IMR-90 (cell line): Measurements from ENCODE around the gene FHL2. TPM values are rescaled to one million over a fixed set of nuclear protein-coding genes. Genes with fewer than 3 reads are reported as not detected.

Experiments used
- ATAC-seq: fragments of 200-7000 bp; cut with Tn5 transposase; 2 replicates; pipeline ENCODE4 v1.9.1; 2020; ENCODE audit warnings: low read depth, mild to moderate bottlenecking, moderate library complexity
- BruUV-seq: library from RNA; stranded (reverse); fragments of 400-500 nt; replicated peaks from 2 replicates; lab custom pipeline; 2021; lab: Mats Ljungman, UMichigan
- CTCF ChIA-PET: fragments of 300-600 bp; formaldehyde crosslinking; extraction: SDS; loops from one replicate; lab custom pipeline; 2021; ENCODE audit warnings: antibody characterized with exemption; lab: Yijun Ruan, JAX
- POLR2A ChIA-PET: fragments of 300-600 bp; sonication (Branson Sonifier 250); formaldehyde crosslinking; loops from one replicate; lab custom pipeline; 2022; ENCODE audit warnings: antibody characterized with exemption; ENCODE audit not compliant: unreplicated experiment; lab: Charles Lee
- DNase-seq: peaks from one replicate; pipeline ENCODE4 v3.0.0; 2013
- H2AFZ ChIP-seq: replicated peaks from 2 replicates; pipeline ENCODE3; 2013; ENCODE audit warnings: low read length, mild to moderate bottlenecking; ENCODE audit not compliant: poor library complexity
- H2AK5ac ChIP-seq: 2 replicates; pipeline ENCODE4 v1.6.1; 2013; ENCODE audit warnings: low read depth, low read length, inconsistent platforms
- H2AK9ac ChIP-seq: replicated peaks from 2 replicates; pipeline ENCODE3; 2013; ENCODE audit warnings: mild to moderate bottlenecking, low read depth, low read length, moderate library complexity; ENCODE audit not compliant: poor library complexity
- H2BK120ac ChIP-seq: 2 replicates; pipeline ENCODE4 v1.6.1; 2013; ENCODE audit warnings: low read depth, low read length, inconsistent platforms
- H2BK15ac ChIP-seq: 3 replicates; pipeline ENCODE4 v1.6.1; 2013; ENCODE audit warnings: low read depth, low read length, inconsistent platforms
- H2BK20ac ChIP-seq: 2 replicates; pipeline ENCODE4 v1.6.1; 2013; ENCODE audit warnings: low read depth, mild to moderate bottlenecking, inconsistent platforms, low read length, moderate library complexity
- H2BK5ac ChIP-seq: 2 replicates; pipeline ENCODE4 v1.6.1; 2013; ENCODE audit warnings: mild to moderate bottlenecking, low read depth, low read length, inconsistent platforms; ENCODE audit not compliant: poor library complexity, severe bottlenecking
- H3K14ac ChIP-seq: replicated peaks from 2 replicates; pipeline ENCODE4 v1.6.1; 2013; ENCODE audit warnings: low read depth, low read length, inconsistent platforms
- H3K18ac ChIP-seq: 2 replicates; pipeline ENCODE4 v1.6.1; 2013; ENCODE audit warnings: low read depth, low read length, control low read depth
- H3K23ac ChIP-seq: 2 replicates; pipeline ENCODE4 v1.6.1; 2013; ENCODE audit warnings: low read depth, low read length, inconsistent platforms
- H3K27ac ChIP-seq: 2 replicates; pipeline ENCODE4 v1.5.1; 2013; ENCODE audit warnings: mild to moderate bottlenecking, control low read depth, low read length; ENCODE audit not compliant: insufficient read depth
- H3K27me3 ChIP-seq: 2 replicates; pipeline ENCODE4 v1.6.1; 2013; ENCODE audit warnings: low read length; ENCODE audit not compliant: control insufficient read depth, insufficient read depth
- H3K36me3 ChIP-seq: 2 replicates; pipeline ENCODE4 v1.6.1; 2013; ENCODE audit warnings: low read length, mixed read lengths; ENCODE audit not compliant: control insufficient read depth, insufficient read depth
- H3K4ac ChIP-seq: 2 replicates; pipeline ENCODE4 v1.6.1; 2013; ENCODE audit warnings: low read depth, low read length, inconsistent platforms
- H3K4me1 ChIP-seq: 2 replicates; pipeline ENCODE4 v1.6.1; 2013; ENCODE audit warnings: low read length, mixed read lengths; ENCODE audit not compliant: control insufficient read depth, insufficient read depth
- H3K4me2 ChIP-seq: 2 replicates; pipeline ENCODE4 v1.6.1; 2013; ENCODE audit warnings: low read depth, mild to moderate bottlenecking, control low read depth, low read length, moderate library complexity
- H3K4me3 ChIP-seq: 2 replicates; pipeline ENCODE4 v1.5.1; 2013; ENCODE audit warnings: low read depth, mild to moderate bottlenecking, control low read depth, low read length, moderate library complexity; ENCODE audit not compliant: insufficient read depth
- H3K56ac ChIP-seq: 2 replicates; pipeline ENCODE4 v1.6.1; 2013; ENCODE audit warnings: low read length, inconsistent platforms; ENCODE audit not compliant: insufficient read depth; ENCODE audit errors: extremely low read depth
- H3K79me1 ChIP-seq, 2 experiments: 2 replicates each; pipeline ENCODE4 v1.6.1; 2013; ENCODE audit warnings: low read length in 2 of 2, inconsistent platforms in 1 of 2, low read depth in 1 of 2
- H3K9ac ChIP-seq: 2 replicates; pipeline ENCODE4 v1.6.1; 2013; ENCODE audit warnings: low read depth, low read length, control low read depth
- H3K9me1 ChIP-seq: 2 replicates; pipeline ENCODE4 v1.6.1; 2013; ENCODE audit warnings: low read length, inconsistent platforms; ENCODE audit not compliant: insufficient read depth
- H3K9me3 ChIP-seq: 2 replicates; pipeline ENCODE4 v1.6.1; 2013; ENCODE audit warnings: low read length; ENCODE audit not compliant: control insufficient read depth, insufficient read depth
- H4K20me1 ChIP-seq: 2 replicates; pipeline ENCODE4 v1.6.1; 2013; ENCODE audit warnings: low read length, inconsistent platforms; ENCODE audit not compliant: insufficient read depth
- H4K5ac ChIP-seq: 2 replicates; pipeline ENCODE4 v1.6.1; 2013; ENCODE audit warnings: mild to moderate bottlenecking, low read depth, low read length, control low read depth
- H4K8ac ChIP-seq, 2 experiments: 2 replicates each; pipeline ENCODE4 v1.6.1; 2013; ENCODE audit warnings: low read depth in 2 of 2, low read length in 2 of 2, control low read depth in 1 of 2, inconsistent platforms in 1 of 2
- H4K91ac ChIP-seq: 2 replicates; pipeline ENCODE4 v1.6.1; 2013; ENCODE audit warnings: low read depth, low read length, inconsistent platforms; ENCODE audit not compliant: insufficient read depth
- CEBPB ChIP-seq: IDR thresholded peaks from 2 replicates; pipeline ENCODE4 v1.6.1; 2012; ENCODE audit warnings: low read depth, low read length, improper control_type of control experiment
- MAFK ChIP-seq: IDR thresholded peaks from 2 replicates; pipeline ENCODE4 v1.6.1; 2012; ENCODE audit warnings: low read depth, low read length, improper control_type of control experiment
- POLR2A ChIP-seq: IDR thresholded peaks from 2 replicates; pipeline ENCODE4 v1.6.1; 2012; ENCODE audit warnings: mild to moderate bottlenecking, low read depth, low read length
- RCOR1 ChIP-seq: IDR thresholded peaks from 2 replicates; pipeline ENCODE4 v1.6.1; 2012; ENCODE audit warnings: mild to moderate bottlenecking, low read length, improper control_type of control experiment; ENCODE audit not compliant: insufficient replicate concordance
- WGBS, 2 experiments: methylation state at CpG; one replicate each; pipeline versions ENCODE4 v1.1.5 to v1.1.7; 2013; ENCODE audit warnings: missing lambda C conversion rate in 2 of 2; ENCODE audit not compliant: insufficient read length in 1 of 2; ENCODE audit errors: extremely low coverage in 2 of 2; 5-methylcytosine and 5-hydroxymethylcytosine counted together
- dilution Hi-C: fragments of 300-500 bp; cut with HindIII; formaldehyde crosslinking; loops from one replicate; pipeline ENCODE4 v1.14.3; 2018; ENCODE audit warnings: low sequenced_read_pairs; ENCODE audit not compliant: unreplicated experiment
- in situ Hi-C: fragments of 300-500 bp; cut with MboI; formaldehyde crosslinking; loops from 3 replicates; pipeline ENCODE4 v1.14.3; 2019; ENCODE audit warnings: low sequenced_read_pairs, inconsistent platforms, mixed read lengths
- intact Hi-C: fragments of 100-400 bp; cut with micrococcal nuclease; formaldehyde crosslinking; loops from 2 replicates; pipeline ENCODE4 v1.10.0; 2022
- polyA plus RNA-seq, 3 experiments: library from polyadenylated mRNA; depleted of rRNA; stranded (reverse); fragments of >200 nt; gene quantifications; 2 replicates each; pipeline ENCODE4 v1.2.3, GENCODE V29; 2012; ENCODE audit warnings: low replicate concordance in 1 of 3
- total RNA-seq: library from RNA; depleted of rRNA; stranded (reverse); fragments of >200 nt; gene quantifications from 2 replicates; pipeline ENCODE4 v1.2.3, GENCODE V29; 2012

FHL2 gene
- total and polyA plus RNA-seq, 2 of the 4 experiments (the other 2 are of a cell fraction), result 464 to 550 TPM

- H3K36me3 ChIP-seq, result peaks cover 67% of the 10 kb centered on the region
- no peak overlapping the region for H4K91ac ChIP-seq
- H2AFZ ChIP-seq, result no peak overlapping the region
- 0 out of 2 replicates have a peak, but pooled peaks cover 10% of the 10 kb centered on the region for H3K9me1 ChIP-seq
- no peak overlapping the region for H3K18ac ChIP-seq
- H3K27me3 ChIP-seq, result no peaks in the 10 kb centered on the region
- no peak overlapping the region for H3K27ac ChIP-seq
- H3K14ac ChIP-seq, result no peak overlapping the region
- H3K9ac ChIP-seq, result no peak overlapping the region
- no peak overlapping the region for H3K4ac ChIP-seq
- no peaks in the 10 kb centered on the region for H3K9me3 ChIP-seq
- WGBS, 2 experiments, result 81% methylated on average over 7 of the region's 11 CpGs; no CpG with 5 or more reads in 1 of the 2 experiments
- ChIA-PET POLR2A (no interaction called here), CTCF (no interaction called here)
- H3K56ac ChIP-seq, result no peak overlapping the region
- H4K5ac ChIP-seq, result no peak overlapping the region
- DNase-seq (no peak), ATAC-seq (no peak)
- H3K4me3 ChIP-seq, result no peak overlapping the region
- H2AK9ac ChIP-seq, result no peak overlapping the region
- no peak overlapping the region for H2BK15ac ChIP-seq
- H4K20me1 ChIP-seq, result peaks cover 24% of the 10 kb centered on the region
- H2AK5ac ChIP-seq, result no peak overlapping the region
- H2BK120ac ChIP-seq, result no peak overlapping the region
- H2BK20ac ChIP-seq, result no peak overlapping the region
- H3K4me1 ChIP-seq, result peaks cover 6% of the 10 kb centered on the region; the same call in 1 of the 2 replicates
- peaks cover 33 to 65% of the 10 kb centered on the region in 2 experiments for H3K79me1 ChIP-seq
- peak overlapping the region in 1 of 2 experiments; percentile 9; a peak in 1 of 4 replicates for H4K8ac ChIP-seq
- no TSS peak for BruUV-seq
- intact Hi-C loops, result no loop called here
- peak overlapping the region; percentile 28 for H2BK5ac ChIP-seq
- dilution Hi-C loops, result no loop called here
- 0 out of 2 replicates have a peak overlapping the region, but pooled peaks have one; percentile 24 for H3K23ac ChIP-seq
- no peak overlapping the region for H3K4me2 ChIP-seq
- in situ Hi-C loops, result no loop called here
- TF ChIP-seq CEBPB (no peak), POLR2A (no peak), MAFK (peak; percentile 70), RCOR1 (no peak)
These were observed 37.6 kb downstream of the FHL2 start for GRCh38 chr2:105361102-105361889.
